22Rv1 (cell line): Measurements from ENCODE around the gene CCDC170.

ENCODE experiments used
- CTCF ChIP-seq: fragments of 450-650 bp; IDR thresholded peaks from 2 replicates; pipeline ENCODE4 v1.5.1; 2017; ENCODE audit warnings: mild to moderate bottlenecking
- ZFX ChIP-seq: fragments of 450-650 bp; IDR thresholded peaks from 2 replicates; pipeline ENCODE4 v1.6.1; 2017; ENCODE audit warnings: antibody characterized with exemption, borderline replicate concordance

GRCh38 chr6:151630991-151631655, 137.3 kb downstream of the CCDC170 start:
- TF ChIP-seq CTCF (no peak), ZFX (no peak)
